Muscle of back (tissue), 13 donors: ENCODE results near the gene EML1. TPM values are rescaled to one million over a fixed set of nuclear protein-coding genes. Genes with fewer than 3 reads are reported as not detected.

Source experiments
- DNase-seq, 3 donors: peaks; one replicate each; pipeline versions ENCODE4 v3.0.0 to v3.0.0-alpha.2; 2013
- long read RNA-seq, 9 donors: transcript quantifications; one replicate each; lab custom pipeline, GENCODE V29; 2026
- polyA plus RNA-seq, 10 donors: library from polyadenylated mRNA; unstranded; fragments of 120-200 nt; gene quantifications; one replicate each; pipeline ENCODE4 v1.2.1, GENCODE V29; 2013; ENCODE audit not compliant: insufficient read length in 10 of 10

The EML1 gene
- polyA plus RNA-seq, result 10 to 100 TPM; 38.0 to 53.9 (median 42.8) TPM
- long read RNA-seq, donor 1, full-length matches to known transcripts, result 4 of 4 reads
- long read RNA-seq, donor 1, partial matches to known transcripts, result 0 of 4 reads
- long read RNA-seq, donor 1, other reads (novel, unspliced or antisense), result 0 of 4 reads
- long read RNA-seq, donor 2, full-length matches to known transcripts, result 3 of 3 reads
- long read RNA-seq, donor 2, partial matches to known transcripts, result 0 of 3 reads
- long read RNA-seq, donor 2, other reads (novel, unspliced or antisense), result 0 of 3 reads
- long read RNA-seq, donor 3, result 0 reads
- long read RNA-seq, donor 4, full-length matches to known transcripts, result 3 of 3 reads
- long read RNA-seq, donor 4, partial matches to known transcripts, result 0 of 3 reads
- long read RNA-seq, donor 4, other reads (novel, unspliced or antisense), result 0 of 3 reads
- long read RNA-seq, donor 5, full-length matches to known transcripts, result 4 of 4 reads
- long read RNA-seq, donor 5, partial matches to known transcripts, result 0 of 4 reads
- long read RNA-seq, donor 5, other reads (novel, unspliced or antisense), result 0 of 4 reads
- long read RNA-seq, donor 6, full-length matches to known transcripts, result 4 of 4 reads
- long read RNA-seq, donor 6, partial matches to known transcripts, result 0 of 4 reads
- long read RNA-seq, donor 6, other reads (novel, unspliced or antisense), result 0 of 4 reads
- long read RNA-seq, donor 7, full-length matches to known transcripts, result 1 of 1 reads
- long read RNA-seq, donor 7, partial matches to known transcripts, result 0 of 1 reads
- long read RNA-seq, donor 7, other reads (novel, unspliced or antisense), result 0 of 1 reads
- long read RNA-seq, donor 8, full-length matches to known transcripts, result 3 of 3 reads
- long read RNA-seq, donor 8, partial matches to known transcripts, result 0 of 3 reads
- long read RNA-seq, donor 8, other reads (novel, unspliced or antisense), result 0 of 3 reads
- long read RNA-seq, donor 9, result 0 reads

- DNase-seq, result peak; percentile 83 to 92 (median 84)
Measured at GRCh38 chr14:99793213-99794150, at the start of gene EML1. Gene EML1, plus strand, starts transcription at chr14:99793413. Its CDS starts 64 bp downstream, at chr14:99793477.

GRCh38 chr14:99744199-99744872, 48.9 kb upstream of the EML1 start:
- DNase-seq, result no peak

- DNase-seq, result no peak
Measured at GRCh38 chr14:99744873-99745224, 48.4 kb upstream of the EML1 start.

- peak in 1 of 3 donors; percentile 13 for DNase-seq
Measured at GRCh38 chr14:99745307-99745951, 47.8 kb upstream of the EML1 start.

- DNase-seq, result no peak
Measured at GRCh38 chr14:99747167-99747566, 46.0 kb upstream of the EML1 start.

- DNase-seq, result no peak
Measured at GRCh38 chr14:99747582-99748330, 45.5 kb upstream of the EML1 start.

- no peak for DNase-seq
Measured at GRCh38 chr14:99748529-99748928, 44.7 kb upstream of the EML1 start.

- DNase-seq, result no peak
Measured at GRCh38 chr14:99749142-99749541, 44.1 kb upstream of the EML1 start.

GRCh38 chr14:99749763-99750715, 43.2 kb upstream of the EML1 start:
- DNase-seq, result no peak

- no peak for DNase-seq
Measured at GRCh38 chr14:99750746-99751450, 42.3 kb upstream of the EML1 start.

GRCh38 chr14:99751539-99752485, 41.4 kb upstream of the EML1 start:
- DNase-seq, result no peak

- no peak for DNase-seq
Measured at GRCh38 chr14:99752486-99753121, 40.6 kb upstream of the EML1 start.

- DNase-seq, result no peak
Measured at GRCh38 chr14:99753225-99754140, 39.7 kb upstream of the EML1 start.

- DNase-seq, result no peak
Measured at GRCh38 chr14:99754141-99755067, 38.8 kb upstream of the EML1 start.
